Suprapubic skin (tissue), 4 donors: ENCODE data around the gene RDH8.

ENCODE experiments used
- EP300 ChIP-seq: sonication (generic); formaldehyde crosslinking; IDR thresholded peaks from one replicate; pipeline ENCODE4 v1.6.1; 2017; ENCODE audit warnings: antibody characterized with exemption
- POLR2A ChIP-seq, 2 donors: fragments of 450-650 bp; IDR thresholded peaks; one replicate each; pipeline ENCODE4 v1.6.1; 2017; ENCODE audit warnings: antibody characterized with exemption in 2 of 2, mild to moderate bottlenecking in 2 of 2, moderate library complexity in 2 of 2
- POLR2AphosphoS5 ChIP-seq, 3 donors: sonication (generic); formaldehyde crosslinking; IDR thresholded peaks; one replicate each; pipeline ENCODE4 v1.6.1; 2017; ENCODE audit warnings: antibody characterized with exemption in 3 of 3
- TF ChIP-seq, protein P1 (sequence below), 2 donors: fragments of 200-600 bp in 1 of 2; fragments of 450-650 bp in 1 of 2; sonication (generic) in 1 of 2; IDR thresholded peaks; one replicate each; pipeline ENCODE4 v1.5.1; 2016 to 2019; ENCODE audit warnings: antibody characterized with exemption in 2 of 2, mild to moderate bottlenecking in 1 of 2, moderate library complexity in 1 of 2

- TF ChIP-seq, protein P1, sequence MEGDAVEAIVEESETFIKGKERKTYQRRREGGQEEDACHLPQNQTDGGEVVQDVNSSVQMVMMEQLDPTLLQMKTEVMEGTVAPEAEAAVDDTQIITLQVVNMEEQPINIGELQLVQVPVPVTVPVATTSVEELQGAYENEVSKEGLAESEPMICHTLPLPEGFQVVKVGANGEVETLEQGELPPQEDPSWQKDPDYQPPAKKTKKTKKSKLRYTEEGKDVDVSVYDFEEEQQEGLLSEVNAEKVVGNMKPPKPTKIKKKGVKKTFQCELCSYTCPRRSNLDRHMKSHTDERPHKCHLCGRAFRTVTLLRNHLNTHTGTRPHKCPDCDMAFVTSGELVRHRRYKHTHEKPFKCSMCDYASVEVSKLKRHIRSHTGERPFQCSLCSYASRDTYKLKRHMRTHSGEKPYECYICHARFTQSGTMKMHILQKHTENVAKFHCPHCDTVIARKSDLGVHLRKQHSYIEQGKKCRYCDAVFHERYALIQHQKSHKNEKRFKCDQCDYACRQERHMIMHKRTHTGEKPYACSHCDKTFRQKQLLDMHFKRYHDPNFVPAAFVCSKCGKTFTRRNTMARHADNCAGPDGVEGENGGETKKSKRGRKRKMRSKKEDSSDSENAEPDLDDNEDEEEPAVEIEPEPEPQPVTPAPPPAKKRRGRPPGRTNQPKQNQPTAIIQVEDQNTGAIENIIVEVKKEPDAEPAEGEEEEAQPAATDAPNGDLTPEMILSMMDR (IDR thresholded peaks at IDR 0.05) = no peak
- TF ChIP-seq POLR2AphosphoS5 (IDR thresholded peaks at IDR 0.05) (no peak), POLR2A (IDR thresholded peaks at IDR 0.05) (no peak), EP300 (no peak)
Observed at GRCh38 chr19:9968820-9969687, 44.2 kb upstream of the RDH8 start.
